ENCODE measurements around the gene ID4.

- TF ChIP-seq POLR2A (IDR thresholded peaks at IDR 0.05) (no peak), CTCF (IDR thresholded peaks at IDR 0.05) (no peak)
These were observed 33.2 kb downstream of the ID4 start for GRCh38 chr6:19870322-19870721.
